Fibroblast of mammary gland (primary cell): ENCODE results near the gene SMG6.

Experiments
- DNase-seq: peaks from one replicate; pipeline ENCODE4 v3.0.0-alpha.2; 2010; ENCODE audit warnings: low read depth
- H3K4me3 ChIP-seq: 2 replicates; pipeline ENCODE4 v1.5.1; 2011; ENCODE audit warnings: low read depth, mild to moderate bottlenecking, low read length, moderate library complexity; ENCODE audit not compliant: control insufficient read depth
- CTCF ChIP-seq: conservative IDR thresholded peaks from 2 replicates; pipeline ENCODE4 v1.5.1; 2011; ENCODE audit warnings: low read depth, low read length, inconsistent platforms; ENCODE audit not compliant: control insufficient read depth, insufficient read depth

The SMG6 gene

GRCh38 chr17:2030779-2031163, 272.8 kb downstream of the SMG6 start:
- peak; percentile 66 for TF ChIP-seq CTCF
- DNase-seq: peak; percentile 91
- H3K4me3 ChIP-seq: peak overlapping the region; percentile 99

GRCh38 chr17:2029911-2030778, 273.4 kb downstream of the SMG6 start, which contains the start of gene DPH1:
Gene DPH1, plus strand, starts transcription at chr17:2030153. Its CDS starts 17 bp downstream, at chr17:2030170.
- H3K4me3 ChIP-seq: peak within 1 kb of the TSS; percentile 99
- DNase-seq: peak; percentile 84
- TF ChIP-seq CTCF: no peak

- no peak for DNase-seq
- no peak overlapping the region for H3K4me3 ChIP-seq
- no peak for TF ChIP-seq CTCF
Observed at GRCh38 chr17:2028737-2029136, 274.8 kb downstream of the SMG6 start.

GRCh38 chr17:2028234-2028614, 275.4 kb downstream of the SMG6 start:
- no peak for TF ChIP-seq CTCF
- no peak overlapping the region for H3K4me3 ChIP-seq
- DNase-seq: no peak

GRCh38 chr17:2027528-2028233, 275.9 kb downstream of the SMG6 start:
- TF ChIP-seq CTCF: no peak
- H3K4me3 ChIP-seq: no peak overlapping the region
- peak; percentile 65 for DNase-seq

- TF ChIP-seq CTCF: peak; percentile 80
- peak; percentile 65 for DNase-seq
- peak overlapping the region; percentile 32 for H3K4me3 ChIP-seq
Observed at GRCh38 chr17:2025622-2026309, 277.8 kb downstream of the SMG6 start.
